MCF 10A (cell line): ENCODE results near the gene SARDH. TPM values are rescaled to one million over a fixed set of nuclear protein-coding genes. Genes with fewer than 3 reads are reported as not detected.

ENCODE experiments used
- BruUV-seq: library from RNA; stranded (reverse); fragments of 400-500 nt; replicated peaks from 2 replicates; lab custom pipeline; 2021; lab: Mats Ljungman, UMichigan
- CTCF ChIA-PET: fragments of 300-600 bp; sonication (Branson Sonifier 250); formaldehyde crosslinking; extraction: SDS; loops from one replicate; lab custom pipeline; 2021; ENCODE audit warnings: antibody characterized with exemption, inconsistent platforms; lab: Yijun Ruan, JAX
- POLR2A ChIA-PET: fragments of 300-600, 350-650 bp; sonication (Branson Sonifier 250); formaldehyde crosslinking; extraction: SDS; loops from one replicate; lab custom pipeline; 2020; ENCODE audit warnings: antibody characterized with exemption, inconsistent platforms; lab: Yijun Ruan, JAX
- DNase-seq: peaks from one replicate; pipeline ENCODE4 v3.0.0-alpha.2; 2018; ENCODE audit not compliant: unreplicated experiment
- H3K27ac Mint-ChIP-seq: one replicate; pipeline ENCODE4 v1.8.0; 2022; ENCODE audit warnings: mild to moderate bottlenecking, low read depth, mixed read lengths; ENCODE audit not compliant: unreplicated experiment
- H3K27me3 Mint-ChIP-seq: one replicate; pipeline ENCODE4 v1.8.0; 2022; ENCODE audit warnings: mixed read lengths; ENCODE audit not compliant: insufficient read depth, unreplicated experiment
- H3K36me3 Mint-ChIP-seq: one replicate; pipeline ENCODE4 v1.8.0; 2022; ENCODE audit warnings: mild to moderate bottlenecking, moderate library complexity, mixed read lengths; ENCODE audit not compliant: insufficient read depth, unreplicated experiment
- H3K4me1 Mint-ChIP-seq: one replicate; pipeline ENCODE4 v1.8.0; 2022; ENCODE audit warnings: mixed read lengths; ENCODE audit not compliant: insufficient read depth, unreplicated experiment
- H3K4me3 Mint-ChIP-seq: one replicate; pipeline ENCODE4 v1.8.0; 2022; ENCODE audit warnings: mild to moderate bottlenecking, moderate library complexity, mixed read lengths; ENCODE audit not compliant: unreplicated experiment
- H3K9me3 Mint-ChIP-seq: one replicate; pipeline ENCODE4 v1.8.0; 2022; ENCODE audit warnings: mixed read lengths; ENCODE audit not compliant: unreplicated experiment
- CTCF ChIP-seq: fragments of 200-600 bp; IDR thresholded peaks from one replicate; pipeline ENCODE4 v1.8.0; 2022; ENCODE audit warnings: antibody characterized with exemption, mild to moderate bottlenecking; ENCODE audit not compliant: unreplicated experiment
- intact Hi-C: fragments of 100-400 bp; cut with micrococcal nuclease; formaldehyde crosslinking; loops from 2 replicates; pipeline ENCODE4 v1.14.1; 2022
- total RNA-seq: library from RNA; stranded (reverse); gene quantifications from 2 replicates; pipeline ENCODE4 v1.2.3, GENCODE V29; 2022

The SARDH gene
- total RNA-seq, 1 experiment from 2014 or later = not detected

GRCh38 chr9:133735415-133735775 is 2.8 kb downstream of the SARDH start:
- Mint-ChIP-seq H3K9me3 (no peaks in the 10 kb centered on the region), H3K4me1 (no peaks in the 10 kb centered on the region), H3K4me3 (no peak overlapping the region), H3K36me3 (peaks cover 6% of the 10 kb centered on the region), H3K27ac (no peak overlapping the region), H3K27me3 (peaks cover 7% of the 10 kb centered on the region)
- intact Hi-C loops = no loop called here
- ChIA-PET CTCF (no interaction called here), POLR2A (no interaction called here)
- TF ChIP-seq CTCF = no peak
- no peak for DNase-seq
- no TSS peak for BruUV-seq

GRCh38 chr9:133734590-133735414 is 3.4 kb downstream of the SARDH start:
- Mint-ChIP-seq H3K9me3 (no peaks in the 10 kb centered on the region), H3K36me3 (peaks cover 6% of the 10 kb centered on the region), H3K27me3 (peaks cover 13% of the 10 kb centered on the region), H3K4me1 (no peaks in the 10 kb centered on the region), H3K4me3 (no peak overlapping the region), H3K27ac (no peak overlapping the region)
- no peak for DNase-seq
- ChIA-PET POLR2A (no interaction called here), CTCF (no interaction called here)
- BruUV-seq = no TSS peak
- no peak for TF ChIP-seq CTCF
- intact Hi-C loops = no loop called here

GRCh38 chr9:133733796-133734533 is 4.2 kb downstream of the SARDH start:
- Mint-ChIP-seq H3K4me1 (no peaks in the 10 kb centered on the region), H3K27me3 (peaks cover 21% of the 10 kb centered on the region), H3K4me3 (no peak overlapping the region), H3K9me3 (no peaks in the 10 kb centered on the region), H3K27ac (no peak overlapping the region), H3K36me3 (peaks cover 6% of the 10 kb centered on the region)
- BruUV-seq = no TSS peak
- ChIA-PET CTCF (no interaction called here), POLR2A (no interaction called here)
- no peak for DNase-seq
- no peak for TF ChIP-seq CTCF
- intact Hi-C loops = no loop called here

GRCh38 chr9:133733421-133733795 is 4.7 kb downstream of the SARDH start:
- Mint-ChIP-seq H3K27ac (no peak overlapping the region), H3K4me3 (no peak overlapping the region), H3K9me3 (no peaks in the 10 kb centered on the region), H3K27me3 (peaks cover 27% of the 10 kb centered on the region), H3K4me1 (no peaks in the 10 kb centered on the region), H3K36me3 (peaks cover 6% of the 10 kb centered on the region)
- ChIA-PET POLR2A (no interaction called here), CTCF (no interaction called here)
- TF ChIP-seq CTCF = no peak
- BruUV-seq = no TSS peak
- intact Hi-C loops = no loop called here
- DNase-seq = no peak
